Measurements from ENCODE around the gene RTF2. TPM values are rescaled to one million over a fixed set of nuclear protein-coding genes. Genes with fewer than 3 reads are reported as not detected.

Gene RTF2
- polyA plus RNA-seq, 4 donors: 70.2 to 83.5 (median 78.4) TPM

GRCh38 chr20:56454754-56455153, 13.7 kb upstream of the RTF2 start:
- Histone ChIP-seq H3K27me3 (ENCODE audit: control insufficient read depth in 3 of 3, insufficient read depth in 3 of 3, low read length in 3 of 3) (no peaks in the 10 kb centered on the region), H3K36me3 (ENCODE audit: control insufficient read depth in 3 of 3, insufficient read depth in 2 of 3, low read depth in 1 of 3, low read length in 3 of 3) (no peaks in the 10 kb centered on the region), H3K27ac (ENCODE audit: low read depth in 1 of 3, low read length in 2 of 3) (no peak overlapping the region), H3K4me1 (ENCODE audit: control insufficient read depth in 3 of 3, insufficient read depth in 2 of 3, low read depth in 1 of 3, low read length in 2 of 3) (no peaks in the 10 kb centered on the region), H3K4me3 (ENCODE audit: low read depth in 1 of 3, low read length in 3 of 3) (no peak overlapping the region), H3K9me3 (ENCODE audit: control insufficient read depth in 2 of 2, insufficient read depth in 1 of 2, low read depth in 1 of 2, low read length in 1 of 2) (no peaks in the 10 kb centered on the region)
- no peak for FAIRE-seq
- WGBS, 3 donors: 77 to 84% (median 79%) methylated on average over 7 of the region's 7 CpGs
- DNase-seq: no peak

GRCh38 chr20:56458206-56458821, 10.1 kb upstream of the RTF2 start:
- FAIRE-seq: no peak
- Histone ChIP-seq H3K27ac (ENCODE audit: low read depth in 1 of 3, low read length in 2 of 3) (no peak overlapping the region), H3K4me3 (ENCODE audit: low read depth in 1 of 3, low read length in 3 of 3) (no peak overlapping the region), H3K36me3 (ENCODE audit: control insufficient read depth in 3 of 3, insufficient read depth in 2 of 3, low read depth in 1 of 3, low read length in 3 of 3) (no peaks in the 10 kb centered on the region), H3K9me3 (ENCODE audit: control insufficient read depth in 2 of 2, insufficient read depth in 1 of 2, low read depth in 1 of 2, low read length in 1 of 2) (no peaks in the 10 kb centered on the region), H3K27me3 (ENCODE audit: control insufficient read depth in 3 of 3, insufficient read depth in 3 of 3, low read length in 3 of 3) (no peaks in the 10 kb centered on the region), H3K4me1 (ENCODE audit: control insufficient read depth in 3 of 3, insufficient read depth in 2 of 3, low read depth in 1 of 3, low read length in 2 of 3) (no peaks in the 10 kb centered on the region)
- WGBS, 3 donors: 50 to 85% (median 80%) methylated on average over 22 of the region's 22 CpGs
- DNase-seq: no peak

GRCh38 chr20:56460459-56460858, 8.0 kb upstream of the RTF2 start:
- DNase-seq (no peak), FAIRE-seq (no peak)
- Histone ChIP-seq H3K36me3 (ENCODE audit: control insufficient read depth in 3 of 3, insufficient read depth in 2 of 3, low read depth in 1 of 3, low read length in 3 of 3) (no peaks in the 10 kb centered on the region), H3K4me3 (ENCODE audit: low read depth in 1 of 3, low read length in 3 of 3) (no peak overlapping the region), H3K27me3 (ENCODE audit: control insufficient read depth in 3 of 3, insufficient read depth in 3 of 3, low read length in 3 of 3) (no peaks in the 10 kb centered on the region), H3K27ac (ENCODE audit: low read depth in 1 of 3, low read length in 2 of 3) (no peak overlapping the region), H3K4me1 (ENCODE audit: control insufficient read depth in 3 of 3, insufficient read depth in 2 of 3, low read depth in 1 of 3, low read length in 2 of 3) (no peaks in the 10 kb centered on the region), H3K9me3 (ENCODE audit: control insufficient read depth in 2 of 2, insufficient read depth in 1 of 2, low read depth in 1 of 2, low read length in 1 of 2) (no peaks in the 10 kb centered on the region)
- WGBS, 3 donors: 61 to 68% (median 66%) methylated on average over 3 of the region's 3 CpGs

GRCh38 chr20:56461576-56461975, 6.9 kb upstream of the RTF2 start:
- Histone ChIP-seq H3K4me3 (ENCODE audit: low read depth in 1 of 3, low read length in 3 of 3) (no peak overlapping the region), H3K36me3 (ENCODE audit: control insufficient read depth in 3 of 3, insufficient read depth in 2 of 3, low read depth in 1 of 3, low read length in 3 of 3) (no peaks in the 10 kb centered on the region), H3K9me3 (ENCODE audit: control insufficient read depth in 2 of 2, insufficient read depth in 1 of 2, low read depth in 1 of 2, low read length in 1 of 2) (no peaks in the 10 kb centered on the region), H3K27ac (ENCODE audit: low read depth in 1 of 3, low read length in 2 of 3) (no peak overlapping the region), H3K4me1 (ENCODE audit: control insufficient read depth in 3 of 3, insufficient read depth in 2 of 3, low read depth in 1 of 3, low read length in 2 of 3) (no peaks in the 10 kb centered on the region), H3K27me3 (ENCODE audit: control insufficient read depth in 3 of 3, insufficient read depth in 3 of 3, low read length in 3 of 3) (no peaks in the 10 kb centered on the region)
- DNase-seq (no peak), FAIRE-seq (no peak)
- WGBS, 3 donors: 53 to 67% (median 63%) methylated on average over 3 of the region's 3 CpGs

GRCh38 chr20:56463428-56463827, 5.0 kb upstream of the RTF2 start:
- WGBS, 3 donors: 60 to 76% (median 61%) methylated on average over 3 of the region's 3 CpGs
- H3K4me1 ChIP-seq (ENCODE audit: control insufficient read depth in 3 of 3, insufficient read depth in 2 of 3, low read depth in 1 of 3, low read length in 2 of 3): no peaks in the 10 kb centered on the region
- DNase-seq (peak in 1 of 2 donors; percentile 7), FAIRE-seq (no peak)
- no peaks in the 10 kb centered on the region for H3K27me3 ChIP-seq (ENCODE audit: control insufficient read depth in 3 of 3, insufficient read depth in 3 of 3, low read length in 3 of 3)
- no peak overlapping the region for H3K4me3 ChIP-seq (ENCODE audit: low read depth in 1 of 3, low read length in 3 of 3)
- H3K27ac ChIP-seq (ENCODE audit: low read depth in 1 of 3, low read length in 2 of 3): no peak overlapping the region
- H3K36me3 ChIP-seq (ENCODE audit: control insufficient read depth in 3 of 3, insufficient read depth in 2 of 3, low read depth in 1 of 3, low read length in 3 of 3): no peaks in the 10 kb centered on the region
- H3K9me3 ChIP-seq (ENCODE audit: control insufficient read depth in 2 of 2, insufficient read depth in 1 of 2, low read depth in 1 of 2, low read length in 1 of 2): no peaks in the 10 kb centered on the region

- H3K4me1 ChIP-seq (ENCODE audit: control insufficient read depth in 3 of 3, insufficient read depth in 2 of 3, low read depth in 1 of 3, low read length in 2 of 3): peaks cover 0 to 10% (median 2%) of the 10 kb centered on the region in 3 donors
- 55 to 71% (median 68%) methylated on average over 7 of the region's 7 CpGs for WGBS, 3 donors
- no peak overlapping the region for H3K27ac ChIP-seq (ENCODE audit: low read depth in 1 of 3, low read length in 2 of 3)
- no peak for DNase-seq
- H3K9me3 ChIP-seq (ENCODE audit: control insufficient read depth in 2 of 2, insufficient read depth in 1 of 2, low read depth in 1 of 2, low read length in 1 of 2): no peaks in the 10 kb centered on the region
- no peaks in the 10 kb centered on the region for H3K27me3 ChIP-seq (ENCODE audit: control insufficient read depth in 3 of 3, insufficient read depth in 3 of 3, low read length in 3 of 3)
- no peak for FAIRE-seq
- H3K36me3 ChIP-seq (ENCODE audit: control insufficient read depth in 3 of 3, insufficient read depth in 2 of 3, low read depth in 1 of 3, low read length in 3 of 3): peaks cover 0 to 3% (median 0%) of the 10 kb centered on the region in 3 donors
- H3K4me3 ChIP-seq (ENCODE audit: low read depth in 1 of 3, low read length in 3 of 3): no peak overlapping the region
These were observed 2.4 kb upstream of the RTF2 start for GRCh38 chr20:56465997-56466396.

- FAIRE-seq: no peak
These were observed 485 bp upstream of the RTF2 start for GRCh38 chr20:56467968-56468315.

GRCh38 chr20:56469077-56469449, 636 bp downstream of the RTF2 start:
- no peak for FAIRE-seq
- peaks cover 0 to 10% (median 2%) of the 10 kb centered on the region in 3 donors for H3K4me1 ChIP-seq (ENCODE audit: control insufficient read depth in 3 of 3, insufficient read depth in 2 of 3, low read depth in 1 of 3, low read length in 2 of 3)
- peak overlapping the region in 2 of 3 donors; percentile 81 to 92 for H3K27ac ChIP-seq (ENCODE audit: low read depth in 1 of 3, low read length in 2 of 3)
- 23 to 30% (median 29%) methylated on average over 8 of the region's 8 CpGs for WGBS, 3 donors
- peak overlapping the region; percentile 75 to 92 (median 86) for H3K4me3 ChIP-seq (ENCODE audit: low read depth in 1 of 3, low read length in 3 of 3)
- peak in 1 of 2 donors; percentile 8 for DNase-seq
- H3K27me3 ChIP-seq (ENCODE audit: control insufficient read depth in 3 of 3, insufficient read depth in 3 of 3, low read length in 3 of 3): no peaks in the 10 kb centered on the region
- peaks cover 0 to 14% (median 4%) of the 10 kb centered on the region in 3 donors for H3K36me3 ChIP-seq (ENCODE audit: control insufficient read depth in 3 of 3, insufficient read depth in 2 of 3, low read depth in 1 of 3, low read length in 3 of 3)
- H3K9me3 ChIP-seq (ENCODE audit: control insufficient read depth in 2 of 2, insufficient read depth in 1 of 2, low read depth in 1 of 2, low read length in 1 of 2): no peaks in the 10 kb centered on the region

More at GRCh38 chr20:56467968-56468315, 485 bp upstream of the RTF2 start:
- no peak for DNase-seq
- Histone ChIP-seq H3K36me3 (ENCODE audit: control insufficient read depth in 3 of 3, insufficient read depth in 2 of 3, low read depth in 1 of 3, low read length in 3 of 3) (peaks cover 0 to 7% (median 0%) of the 10 kb centered on the region in 3 donors), H3K4me1 (ENCODE audit: control insufficient read depth in 3 of 3, insufficient read depth in 2 of 3, low read depth in 1 of 3, low read length in 2 of 3) (peaks cover 0 to 10% (median 2%) of the 10 kb centered on the region in 3 donors), H3K4me3 (ENCODE audit: low read depth in 1 of 3, low read length in 3 of 3) (peak overlapping the region; percentile 24 to 92 (median 75)), H3K27ac (ENCODE audit: low read depth in 1 of 3, low read length in 2 of 3) (peak overlapping the region in 2 of 3 donors; percentile 58 to 92), H3K27me3 (ENCODE audit: control insufficient read depth in 3 of 3, insufficient read depth in 3 of 3, low read length in 3 of 3) (no peaks in the 10 kb centered on the region), H3K9me3 (ENCODE audit: control insufficient read depth in 2 of 2, insufficient read depth in 1 of 2, low read depth in 1 of 2, low read length in 1 of 2) (no peaks in the 10 kb centered on the region)
- WGBS, 3 donors: 2 to 4% (median 3%) methylated on average over 7 of the region's 7 CpGs

GRCh38 chr20:56483970-56484369, 15.5 kb downstream of the RTF2 start:
- Histone ChIP-seq H3K4me1 (ENCODE audit: control insufficient read depth in 3 of 3, insufficient read depth in 2 of 3, low read depth in 1 of 3, low read length in 2 of 3) (no peaks in the 10 kb centered on the region), H3K27me3 (ENCODE audit: control insufficient read depth in 3 of 3, insufficient read depth in 3 of 3, low read length in 3 of 3) (no peaks in the 10 kb centered on the region), H3K4me3 (ENCODE audit: low read depth in 1 of 3, low read length in 3 of 3) (no peak overlapping the region), H3K27ac (ENCODE audit: low read depth in 1 of 3, low read length in 2 of 3) (peak overlapping the region in 1 of 3 donors; percentile 14), H3K36me3 (ENCODE audit: control insufficient read depth in 3 of 3, insufficient read depth in 2 of 3, low read depth in 1 of 3, low read length in 3 of 3) (peaks cover 16 to 36% (median 33%) of the 10 kb centered on the region in 3 donors), H3K9me3 (ENCODE audit: control insufficient read depth in 2 of 2, insufficient read depth in 1 of 2, low read depth in 1 of 2, low read length in 1 of 2) (no peaks in the 10 kb centered on the region)
- DNase-seq (no peak), FAIRE-seq (no peak)
- WGBS, 3 donors: 70 to 94% (median 86%) methylated on average over 7 of the region's 7 CpGs

Measured in small intestine (tissue), 7 donors.